ENCODE results near the gene CDK18.

CDK18 gene

GRCh38 chr1:205554026-205554811 lies 49.8 kb downstream of the CDK18 start:
- Histone ChIP-seq H3K4me3 (IDR thresholded peaks at IDR 0.05; ENCODE audit: insufficient read depth, low read depth, low read length) (no peak overlapping the region), H3K27me3 (ENCODE audit: insufficient read depth, low read depth) (no peaks in the 10 kb centered on the region), H3K4me1 (ENCODE audit: low read depth, poor library complexity, severe bottlenecking) (no peaks in the 10 kb centered on the region), H3K27ac (no peak overlapping the region), H3K79me2 (ENCODE audit: insufficient read depth, low read depth) (no peaks in the 10 kb centered on the region), H2AFZ (ENCODE audit: low read depth) (no peak overlapping the region), H3K36me3 (ENCODE audit: insufficient read depth) (no peaks in the 10 kb centered on the region), H3K4me2 (no peak overlapping the region), H4K20me1 (ENCODE audit: insufficient read depth) (no peaks in the 10 kb centered on the region), H3K9ac (no peak overlapping the region)
- TF ChIP-seq, protein P1, sequence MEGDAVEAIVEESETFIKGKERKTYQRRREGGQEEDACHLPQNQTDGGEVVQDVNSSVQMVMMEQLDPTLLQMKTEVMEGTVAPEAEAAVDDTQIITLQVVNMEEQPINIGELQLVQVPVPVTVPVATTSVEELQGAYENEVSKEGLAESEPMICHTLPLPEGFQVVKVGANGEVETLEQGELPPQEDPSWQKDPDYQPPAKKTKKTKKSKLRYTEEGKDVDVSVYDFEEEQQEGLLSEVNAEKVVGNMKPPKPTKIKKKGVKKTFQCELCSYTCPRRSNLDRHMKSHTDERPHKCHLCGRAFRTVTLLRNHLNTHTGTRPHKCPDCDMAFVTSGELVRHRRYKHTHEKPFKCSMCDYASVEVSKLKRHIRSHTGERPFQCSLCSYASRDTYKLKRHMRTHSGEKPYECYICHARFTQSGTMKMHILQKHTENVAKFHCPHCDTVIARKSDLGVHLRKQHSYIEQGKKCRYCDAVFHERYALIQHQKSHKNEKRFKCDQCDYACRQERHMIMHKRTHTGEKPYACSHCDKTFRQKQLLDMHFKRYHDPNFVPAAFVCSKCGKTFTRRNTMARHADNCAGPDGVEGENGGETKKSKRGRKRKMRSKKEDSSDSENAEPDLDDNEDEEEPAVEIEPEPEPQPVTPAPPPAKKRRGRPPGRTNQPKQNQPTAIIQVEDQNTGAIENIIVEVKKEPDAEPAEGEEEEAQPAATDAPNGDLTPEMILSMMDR (conservative IDR thresholded peaks at IDR 0.05; ENCODE audit: low read depth, low read length): no peak

- H3K79me2 ChIP-seq (ENCODE audit: insufficient read depth, low read depth): no peaks in the 10 kb centered on the region
- H3K27me3 ChIP-seq (ENCODE audit: insufficient read depth, low read depth): 0 out of 2 replicates have a peak, but pooled peaks cover 4% of the 10 kb centered on the region
- no peaks in the 10 kb centered on the region for H4K20me1 ChIP-seq (ENCODE audit: insufficient read depth)
Observed at GRCh38 chr1:205561501-205562203, 57.2 kb downstream of the CDK18 start.

GRCh38 chr1:205563927-205564441 lies 59.5 kb downstream of the CDK18 start:
- H3K9ac ChIP-seq: no peak overlapping the region
- no peaks in the 10 kb centered on the region for H3K4me1 ChIP-seq (ENCODE audit: low read depth, poor library complexity, severe bottlenecking)
- H2AFZ ChIP-seq (ENCODE audit: low read depth): no peak overlapping the region
- H3K4me2 ChIP-seq: no peak overlapping the region
- H3K4me3 ChIP-seq (IDR thresholded peaks at IDR 0.05; ENCODE audit: insufficient read depth, low read depth, low read length): no peak overlapping the region
- TF ChIP-seq, protein P1 (conservative IDR thresholded peaks at IDR 0.05; ENCODE audit: low read depth, low read length): no peak
- no peak overlapping the region for H3K27ac ChIP-seq
- H3K27me3 ChIP-seq (ENCODE audit: insufficient read depth, low read depth): peaks cover 22% of the 10 kb centered on the region
- no peaks in the 10 kb centered on the region for H4K20me1 ChIP-seq (ENCODE audit: insufficient read depth)
- H3K79me2 ChIP-seq (ENCODE audit: insufficient read depth, low read depth): no peaks in the 10 kb centered on the region
- no peaks in the 10 kb centered on the region for H3K36me3 ChIP-seq (ENCODE audit: insufficient read depth)

More at GRCh38 chr1:205561501-205562203, 57.2 kb downstream of the CDK18 start:
- TF ChIP-seq, protein P1 (conservative IDR thresholded peaks at IDR 0.05; ENCODE audit: low read depth, low read length): no peak
- no peak overlapping the region for H3K9ac ChIP-seq
- no peak overlapping the region for H3K4me2 ChIP-seq
- H3K4me3 ChIP-seq (IDR thresholded peaks at IDR 0.05; ENCODE audit: insufficient read depth, low read depth, low read length): no peak overlapping the region
- H3K36me3 ChIP-seq (ENCODE audit: insufficient read depth): no peaks in the 10 kb centered on the region
- no peaks in the 10 kb centered on the region for H3K4me1 ChIP-seq (ENCODE audit: low read depth, poor library complexity, severe bottlenecking)
- no peak overlapping the region for H3K27ac ChIP-seq
- no peak overlapping the region for H2AFZ ChIP-seq (ENCODE audit: low read depth)

- no peaks in the 10 kb centered on the region for H3K36me3 ChIP-seq (ENCODE audit: insufficient read depth)
- H3K79me2 ChIP-seq (ENCODE audit: insufficient read depth, low read depth): no peaks in the 10 kb centered on the region
- H3K4me1 ChIP-seq (ENCODE audit: low read depth, poor library complexity, severe bottlenecking): no peaks in the 10 kb centered on the region
- H4K20me1 ChIP-seq (ENCODE audit: insufficient read depth): no peaks in the 10 kb centered on the region
- H3K4me3 ChIP-seq (IDR thresholded peaks at IDR 0.05; ENCODE audit: insufficient read depth, low read depth, low read length): no peak overlapping the region
- H3K9ac ChIP-seq: no peak overlapping the region
- no peak overlapping the region for H2AFZ ChIP-seq (ENCODE audit: low read depth)
- H3K27me3 ChIP-seq (ENCODE audit: insufficient read depth, low read depth): peaks cover 35% of the 10 kb centered on the region
- H3K27ac ChIP-seq: no peak overlapping the region
- no peak overlapping the region for H3K4me2 ChIP-seq
- TF ChIP-seq, protein P1 (conservative IDR thresholded peaks at IDR 0.05; ENCODE audit: low read depth, low read length): no peak
Observed at GRCh38 chr1:205565799-205566198, 61.3 kb downstream of the CDK18 start.
